ENCODE results near the gene SNRNP35. TPM values are rescaled to one million over a fixed set of nuclear protein-coding genes. Genes with fewer than 3 reads are reported as not detected.
A peak's percentile ranks its signal among the peaks of the same experiment; 100 is the strongest.
"Not testable (repeated sequence)": the region's sequence is repeated elsewhere in the genome, so short reads cannot be mapped to it uniquely, and the experiment has no call there.

The SNRNP35 gene
- total RNA-seq, 2 donors from 2014 or later = 23.5 to 31.4 TPM

GRCh38 chr12:123471374-123472068 lies 13.6 kb downstream of the SNRNP35 start:
- ATAC-seq (replicated peaks) = no peak
- Mint-ChIP-seq H3K27me3 (no peaks in the 10 kb centered on the region), H3K9me3 (no peaks in the 10 kb centered on the region), H3K4me1 (peaks cover 12% of the 10 kb centered on the region), H3K27ac (no peak overlapping the region), H3K4me3 (no peak overlapping the region), H3K36me3 (ENCODE audit: low read depth) (peaks cover 42% of the 10 kb centered on the region)

DNA sequence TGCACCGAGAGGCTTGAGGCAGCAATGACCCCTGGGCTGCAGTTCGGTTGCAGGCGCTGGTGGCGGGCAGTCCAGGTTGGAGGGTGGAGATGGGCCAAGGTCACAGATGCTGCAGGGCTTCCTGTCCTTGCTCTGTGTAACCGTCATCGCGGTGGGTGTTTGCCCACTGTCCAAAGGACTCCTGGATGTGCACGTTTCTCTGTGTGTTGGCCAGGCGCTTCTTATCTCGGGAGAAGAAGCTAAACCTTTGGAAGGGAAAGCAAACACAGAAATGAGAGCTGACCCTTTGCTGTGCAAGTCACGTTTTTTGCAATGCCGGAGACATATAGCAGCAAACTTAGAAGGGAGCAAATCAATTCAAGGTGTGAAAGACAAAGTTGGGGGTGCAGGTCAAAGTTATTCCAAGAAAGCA lies 14.5 kb downstream of the SNRNP35 start:
- Mint-ChIP-seq H3K9me3 (no peaks in the 10 kb centered on the region), H3K4me1 (peaks cover 16% of the 10 kb centered on the region), H3K36me3 (ENCODE audit: low read depth) (peaks cover 32% of the 10 kb centered on the region), H3K27ac (no peak overlapping the region), H3K4me3 (no peak overlapping the region), H3K27me3 (no peaks in the 10 kb centered on the region)
- ATAC-seq (replicated peaks) = no peak

- peak overlapping the region; percentile 46 for H3K4me3 Mint-ChIP-seq
Measured at GRCh38 chr12:123474485-123475245, 16.7 kb downstream of the SNRNP35 start.

DNA sequence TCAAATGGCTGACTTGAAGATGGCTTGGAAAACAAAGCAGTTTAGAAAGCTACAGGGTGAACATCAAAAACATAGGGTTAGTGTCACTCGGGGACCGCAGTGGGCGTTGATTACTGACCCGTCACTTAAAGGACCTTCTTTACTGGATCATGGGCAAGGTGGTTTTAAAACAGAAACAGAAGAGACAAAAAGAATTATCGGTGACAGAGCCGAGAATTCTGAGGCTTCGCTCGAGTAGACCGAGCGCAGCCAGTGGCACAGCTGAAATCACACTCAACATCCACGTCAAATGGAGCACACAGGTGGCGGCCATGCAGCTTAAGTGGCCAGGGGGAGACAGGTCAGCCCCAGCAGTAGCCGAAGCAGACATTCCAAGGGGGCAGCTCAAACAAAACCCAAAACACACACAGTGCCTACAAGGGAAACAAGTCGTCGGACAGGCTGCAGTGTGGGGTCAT lies 17.3 kb downstream of the SNRNP35 start:
- H3K36me3 Mint-ChIP-seq (ENCODE audit: low read depth) = peaks cover 20% of the 10 kb centered on the region

More at GRCh38 chr12:123474485-123475245, 16.7 kb downstream of the SNRNP35 start:
- Mint-ChIP-seq H3K9me3 (no peaks in the 10 kb centered on the region), H3K4me1 (peaks cover 16% of the 10 kb centered on the region), H3K27me3 (no peaks in the 10 kb centered on the region), H3K27ac (peak overlapping the region; percentile 79), H3K36me3 (ENCODE audit: low read depth) (peaks cover 22% of the 10 kb centered on the region)
- ATAC-seq (replicated peaks) = peak; percentile 73

GRCh38 chr12:123478069-123478468 lies 20.1 kb downstream of the SNRNP35 start:
- peaks cover 16% of the 10 kb centered on the region for H3K4me1 Mint-ChIP-seq
- H3K27ac Mint-ChIP-seq = no peak overlapping the region
- no peaks in the 10 kb centered on the region for H3K36me3 Mint-ChIP-seq (ENCODE audit: low read depth)
- no peaks in the 10 kb centered on the region for H3K9me3 Mint-ChIP-seq
- no peak overlapping the region for H3K4me3 Mint-ChIP-seq
- H3K27me3 Mint-ChIP-seq = no peaks in the 10 kb centered on the region
- ATAC-seq (replicated peaks) = no peak

More for the DNA sequence above, 17.3 kb downstream of the SNRNP35 start:
- peaks cover 16% of the 10 kb centered on the region for H3K4me1 Mint-ChIP-seq
- peak overlapping the region; percentile 46 for H3K4me3 Mint-ChIP-seq
- no peaks in the 10 kb centered on the region for H3K9me3 Mint-ChIP-seq
- no peaks in the 10 kb centered on the region for H3K27me3 Mint-ChIP-seq
- no peak for ATAC-seq (replicated peaks)
- peak overlapping the region; percentile 79 for H3K27ac Mint-ChIP-seq

DNA sequence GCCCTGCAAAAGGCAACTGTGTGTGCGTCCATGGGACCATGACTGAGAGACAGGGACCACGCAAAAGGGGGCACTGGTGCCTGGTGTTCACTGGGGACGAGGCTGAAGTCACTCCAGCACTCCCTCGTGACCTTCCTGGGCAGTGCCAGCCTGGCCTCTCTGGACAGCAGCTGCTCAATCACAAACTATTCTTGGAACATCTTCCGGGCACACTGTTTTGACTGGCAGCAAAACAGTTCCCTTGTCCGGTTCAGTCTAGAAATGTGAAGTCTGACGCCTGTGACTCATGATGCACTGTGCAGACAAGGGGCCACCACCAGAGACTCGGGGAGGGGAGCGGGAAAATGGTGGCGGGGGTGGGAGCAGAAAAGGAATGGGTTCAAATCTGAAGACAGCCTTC lies 20.8 kb downstream of the SNRNP35 start:
- H3K4me3 Mint-ChIP-seq = no peak overlapping the region
- no peak for ATAC-seq (replicated peaks)
- H3K27ac Mint-ChIP-seq = no peak overlapping the region
- no peaks in the 10 kb centered on the region for H3K27me3 Mint-ChIP-seq
- no peaks in the 10 kb centered on the region for H3K9me3 Mint-ChIP-seq
- H3K4me1 Mint-ChIP-seq = peaks cover 16% of the 10 kb centered on the region
- H3K36me3 Mint-ChIP-seq (ENCODE audit: low read depth) = no peaks in the 10 kb centered on the region

DNA sequence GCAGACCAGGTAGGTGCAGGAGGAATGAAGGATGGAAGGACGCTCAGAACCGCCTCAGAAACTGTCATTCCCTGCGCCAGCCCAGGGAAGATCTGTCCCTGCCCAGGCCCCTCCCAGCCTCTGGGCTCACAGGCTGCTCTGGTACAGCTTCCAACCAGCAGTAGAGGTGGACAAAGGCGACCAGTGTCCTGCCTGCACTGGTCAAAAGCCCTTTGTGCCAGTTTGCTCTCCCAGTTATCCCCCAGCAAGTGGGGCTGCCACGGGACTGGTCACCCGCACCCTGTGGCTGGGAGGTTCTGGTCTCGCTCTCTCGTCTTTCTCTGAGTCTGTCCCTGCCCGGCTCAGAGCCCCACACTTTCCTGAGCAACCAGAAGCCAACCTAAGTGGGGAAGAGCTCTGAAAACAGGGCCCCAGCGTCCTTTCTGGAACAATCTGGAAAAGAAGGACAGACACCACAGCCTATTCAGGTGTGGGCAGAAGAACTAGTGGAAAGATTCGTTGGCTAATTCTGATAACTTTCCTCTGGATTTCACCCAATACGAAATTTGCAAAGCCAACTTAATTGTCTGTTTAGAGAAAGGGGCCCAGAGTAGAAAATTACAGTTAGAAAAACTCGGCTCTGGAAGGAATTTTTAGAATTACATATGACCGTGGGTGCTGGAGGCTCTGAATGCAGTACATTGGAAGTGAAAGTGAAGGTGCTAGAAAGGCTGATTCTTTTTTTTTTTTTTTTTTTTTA lies 21.7 kb downstream of the SNRNP35 start:
- Mint-ChIP-seq H3K4me1 (peaks cover 22% of the 10 kb centered on the region), H3K36me3 (ENCODE audit: low read depth) (no peaks in the 10 kb centered on the region), H3K27ac (peak overlapping the region; percentile 52), H3K4me3 (no peak overlapping the region), H3K27me3 (no peaks in the 10 kb centered on the region), H3K9me3 (no peaks in the 10 kb centered on the region)
- ATAC-seq (replicated peaks) = no peak

- not testable (repeated sequence) for H3K9me3 Mint-ChIP-seq; H3K36me3 Mint-ChIP-seq (ENCODE audit: low read depth); H3K4me3 Mint-ChIP-seq; H3K27ac Mint-ChIP-seq; ATAC-seq (replicated peaks); H3K27me3 Mint-ChIP-seq
- H3K4me1 Mint-ChIP-seq = peaks cover 11% of the 10 kb centered on the region
Measured at GRCh38 chr12:123481251-123481650, 23.3 kb downstream of the SNRNP35 start.

GRCh38 chr12:123482876-123483275 lies 24.9 kb downstream of the SNRNP35 start:
- no peak for ATAC-seq (replicated peaks)
- Mint-ChIP-seq H3K4me1 (peaks cover 6% of the 10 kb centered on the region), H3K9me3 (no peaks in the 10 kb centered on the region), H3K4me3 (no peak overlapping the region), H3K36me3 (ENCODE audit: low read depth) (no peaks in the 10 kb centered on the region), H3K27ac (peak overlapping the region; percentile 58), H3K27me3 (no peaks in the 10 kb centered on the region)

DNA sequence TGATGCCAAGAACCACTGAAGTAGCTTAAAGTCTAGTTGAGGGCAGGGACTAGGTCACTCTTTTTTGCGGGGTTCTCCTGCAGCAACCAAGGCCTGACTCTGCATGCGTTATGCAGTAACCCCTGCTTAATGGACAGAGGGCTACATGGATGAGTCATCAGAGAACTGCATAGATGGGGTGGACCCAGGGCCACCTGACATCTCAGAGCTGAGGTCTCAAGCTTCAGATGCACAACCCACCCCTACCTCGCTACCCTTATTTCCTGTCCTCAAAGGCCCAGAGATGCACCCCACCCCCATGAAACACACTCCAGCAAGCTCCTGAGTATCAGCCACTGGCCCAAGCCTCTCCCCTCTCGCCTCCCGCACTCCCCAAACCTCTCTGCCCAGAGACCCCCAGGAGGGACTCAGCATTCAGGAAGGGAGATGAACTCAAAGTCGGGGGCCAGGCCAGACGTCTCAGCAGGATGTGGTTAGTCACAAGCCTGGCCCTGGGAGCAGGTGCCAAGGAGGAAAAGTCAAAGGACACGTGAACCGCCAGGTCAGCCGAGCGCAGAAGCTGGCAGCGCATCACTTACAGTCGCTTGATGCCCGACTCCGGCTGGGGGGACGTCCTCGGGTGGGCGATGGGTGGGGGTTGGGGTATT lies 25.8 kb downstream of the SNRNP35 start:
- peak overlapping the region; percentile 58 for H3K27ac Mint-ChIP-seq

DNA sequence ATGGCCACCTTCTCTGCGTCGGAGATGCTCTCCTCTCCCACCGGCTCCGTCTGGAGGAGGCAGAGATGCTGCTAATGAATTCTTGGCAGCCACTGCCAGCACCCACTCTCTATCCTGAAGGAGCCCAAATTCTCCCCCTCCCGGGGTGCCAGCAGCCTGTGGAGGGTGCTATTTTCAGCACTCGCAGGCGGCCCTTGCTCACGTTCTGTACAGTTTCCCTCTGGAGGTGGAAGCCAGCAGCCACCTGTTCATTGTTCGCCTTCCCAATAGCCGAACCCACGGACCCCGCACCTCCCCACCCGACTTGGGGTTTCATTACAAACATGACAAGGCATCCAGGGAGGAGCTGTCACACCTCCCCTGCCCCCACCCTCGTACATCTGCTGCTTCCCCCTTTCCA lies 27.8 kb downstream of the SNRNP35 start:
- H3K27me3 Mint-ChIP-seq = no peaks in the 10 kb centered on the region
- ATAC-seq (replicated peaks) = no peak
- H3K4me3 Mint-ChIP-seq = no peak overlapping the region
- H3K4me1 Mint-ChIP-seq = peaks cover 6% of the 10 kb centered on the region
- H3K36me3 Mint-ChIP-seq (ENCODE audit: low read depth) = no peaks in the 10 kb centered on the region
- no peaks in the 10 kb centered on the region for H3K9me3 Mint-ChIP-seq
- H3K27ac Mint-ChIP-seq = no peak overlapping the region

More for the DNA sequence above, 25.8 kb downstream of the SNRNP35 start:
- peaks cover 6% of the 10 kb centered on the region for H3K4me1 Mint-ChIP-seq
- ATAC-seq (replicated peaks) = peak; percentile 24
- no peaks in the 10 kb centered on the region for H3K9me3 Mint-ChIP-seq
- H3K27me3 Mint-ChIP-seq = no peaks in the 10 kb centered on the region
- H3K4me3 Mint-ChIP-seq = peak overlapping the region; percentile 17
- no peaks in the 10 kb centered on the region for H3K36me3 Mint-ChIP-seq (ENCODE audit: low read depth)

- no peak overlapping the region for H3K27ac Mint-ChIP-seq
- ATAC-seq (replicated peaks) = no peak
- H3K9me3 Mint-ChIP-seq = no peaks in the 10 kb centered on the region
- no peaks in the 10 kb centered on the region for H3K36me3 Mint-ChIP-seq (ENCODE audit: low read depth)
- peaks cover 6% of the 10 kb centered on the region for H3K4me1 Mint-ChIP-seq
- H3K4me3 Mint-ChIP-seq = no peak overlapping the region
- H3K27me3 Mint-ChIP-seq = no peaks in the 10 kb centered on the region
Measured at GRCh38 chr12:123487428-123487827, 29.5 kb downstream of the SNRNP35 start.

DNA sequence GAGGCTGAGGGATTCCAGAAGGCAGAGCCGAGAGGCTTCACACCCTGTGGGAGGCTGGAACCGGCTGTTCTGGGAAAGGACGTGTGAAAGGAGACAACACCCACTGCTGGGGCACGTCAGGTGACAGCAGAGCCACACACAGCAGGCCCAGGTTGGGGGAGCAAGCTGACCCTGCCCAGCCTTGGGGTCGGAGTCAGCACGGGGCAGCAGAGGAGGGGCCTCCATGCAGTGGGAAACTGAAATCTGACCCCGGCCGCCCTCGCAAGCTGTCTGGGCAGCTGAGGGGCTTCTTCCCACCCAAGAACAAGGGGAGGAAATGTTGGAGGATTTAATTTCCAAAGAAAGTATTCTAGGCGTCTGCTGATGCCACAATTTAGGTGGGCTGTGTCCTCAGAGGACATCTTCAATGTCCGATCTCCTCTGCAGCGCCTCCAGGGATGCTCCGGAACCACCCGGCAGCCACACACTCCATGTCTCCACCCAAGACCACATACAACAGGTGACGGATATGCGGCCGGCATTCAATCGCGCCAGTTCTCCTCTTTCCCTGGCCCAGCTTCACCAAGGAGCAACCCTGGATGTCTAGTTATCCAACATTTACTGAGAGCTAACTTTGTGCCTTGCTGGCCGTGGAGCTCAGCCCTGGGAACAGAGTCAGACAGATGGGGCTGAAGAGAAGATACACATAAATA lies 30.7 kb downstream of the SNRNP35 start:
- H3K9me3 Mint-ChIP-seq = no peaks in the 10 kb centered on the region
- H3K4me3 Mint-ChIP-seq = no peak overlapping the region
- no peak overlapping the region for H3K27ac Mint-ChIP-seq
- no peaks in the 10 kb centered on the region for H3K27me3 Mint-ChIP-seq
- no peak for ATAC-seq (replicated peaks)
- no peaks in the 10 kb centered on the region for H3K36me3 Mint-ChIP-seq (ENCODE audit: low read depth)
- peaks cover 6% of the 10 kb centered on the region for H3K4me1 Mint-ChIP-seq

GRCh38 chr12:123489580-123489979 lies 31.6 kb downstream of the SNRNP35 start:
- H3K9me3 Mint-ChIP-seq = no peaks in the 10 kb centered on the region
- no peak overlapping the region for H3K27ac Mint-ChIP-seq
- no peaks in the 10 kb centered on the region for H3K27me3 Mint-ChIP-seq
- H3K4me3 Mint-ChIP-seq = no peak overlapping the region
- H3K4me1 Mint-ChIP-seq = peaks cover under 1% of the 10 kb centered on the region
- no peaks in the 10 kb centered on the region for H3K36me3 Mint-ChIP-seq (ENCODE audit: low read depth)
- no peak for ATAC-seq (replicated peaks)
